Measurements from ENCODE around the gene WBP1.
A peak's percentile ranks its signal among the peaks of the same experiment; 100 is the strongest.
"Not testable (repeated sequence)": the region's sequence is repeated elsewhere in the genome, so short reads cannot be mapped to it uniquely, and the experiment has no call there.

The WBP1 gene

DNA sequence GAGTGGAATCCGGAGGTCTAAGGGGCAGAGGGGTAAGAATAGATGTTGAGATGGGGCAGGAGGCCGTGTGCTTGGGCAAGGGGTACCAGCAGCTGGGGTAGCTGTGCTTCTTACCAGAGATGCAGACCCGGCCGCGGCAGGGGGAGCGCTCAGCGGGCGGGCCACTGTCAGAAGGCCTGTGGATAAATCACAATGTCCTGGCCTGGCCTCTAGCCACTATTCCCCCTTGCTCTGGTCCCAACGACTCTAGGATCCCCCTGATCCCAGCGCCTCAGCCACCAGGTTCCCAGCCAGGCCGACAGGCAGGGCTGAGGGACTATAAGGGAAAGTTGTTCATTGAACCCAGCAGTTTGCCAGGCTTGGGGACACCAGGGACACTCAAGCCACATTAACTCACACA is 27.7 kb upstream of the WBP1 start:
- Histone ChIP-seq H3K9me3 (ENCODE audit: control insufficient read depth, insufficient read depth, low read length) (no peaks in the 10 kb centered on the region), H3K9ac (ENCODE audit: low read depth, low read length) (no peak overlapping the region), H3K4me3 (ENCODE audit: low read depth, low read length) (no peak overlapping the region), H3K4me1 (ENCODE audit: control insufficient read depth, insufficient read depth, low read length) (no peaks in the 10 kb centered on the region), H3K36me3 (ENCODE audit: control insufficient read depth, insufficient read depth, low read length) (peaks cover 53% of the 10 kb centered on the region), H3K27me3 (ENCODE audit: control insufficient read depth, insufficient read depth, low read length) (no peaks in the 10 kb centered on the region)

GRCh38 chr2:74436111-74436805 is 22.0 kb upstream of the WBP1 start:
- H3K9me3 ChIP-seq (ENCODE audit: control insufficient read depth, insufficient read depth, low read length): no peaks in the 10 kb centered on the region
- H3K27me3 ChIP-seq (ENCODE audit: control insufficient read depth, insufficient read depth, low read length): no peaks in the 10 kb centered on the region
- H3K9ac ChIP-seq (ENCODE audit: low read depth, low read length): peak overlapping the region; percentile 37
- peaks cover 17% of the 10 kb centered on the region for H3K4me1 ChIP-seq (ENCODE audit: control insufficient read depth, insufficient read depth, low read length)
- peaks cover 8% of the 10 kb centered on the region for H3K36me3 ChIP-seq (ENCODE audit: control insufficient read depth, insufficient read depth, low read length)
- peak overlapping the region; percentile 32 for H3K4me3 ChIP-seq (ENCODE audit: low read depth, low read length)

- H3K27me3 ChIP-seq (ENCODE audit: control insufficient read depth, insufficient read depth, low read length): no peaks in the 10 kb centered on the region
Measured at GRCh38 chr2:74436848-74437695, 21.2 kb upstream of the WBP1 start.

DNA sequence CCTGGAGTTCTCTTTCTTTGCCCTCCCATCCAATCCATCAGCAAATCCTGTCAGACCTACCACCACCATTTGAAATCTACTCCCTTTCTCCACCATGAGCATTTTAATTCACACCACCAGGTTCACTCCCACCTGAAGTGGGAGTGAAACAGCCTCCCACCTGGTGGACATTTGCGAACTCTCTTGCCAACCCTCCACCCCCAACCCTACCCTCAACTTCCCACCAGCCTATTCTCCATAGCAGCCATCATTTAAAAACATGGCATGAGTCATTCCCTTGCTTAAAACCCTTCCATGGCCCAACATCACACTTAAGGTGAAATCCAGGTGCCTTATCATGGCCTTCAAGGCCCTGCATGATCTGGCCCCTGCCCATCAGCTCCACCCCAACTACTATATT is 20.0 kb upstream of the WBP1 start:
- no peaks in the 10 kb centered on the region for H3K9me3 ChIP-seq (ENCODE audit: control insufficient read depth, insufficient read depth, low read length)
- H3K9ac ChIP-seq (ENCODE audit: low read depth, low read length): no peak overlapping the region
- peaks cover 3% of the 10 kb centered on the region for H3K36me3 ChIP-seq (ENCODE audit: control insufficient read depth, insufficient read depth, low read length)
- H3K27me3 ChIP-seq (ENCODE audit: control insufficient read depth, insufficient read depth, low read length): no peaks in the 10 kb centered on the region
- H3K4me3 ChIP-seq (ENCODE audit: low read depth, low read length): peak overlapping the region; percentile 3
- peaks cover 17% of the 10 kb centered on the region for H3K4me1 ChIP-seq (ENCODE audit: control insufficient read depth, insufficient read depth, low read length)

More at GRCh38 chr2:74436848-74437695, 21.2 kb upstream of the WBP1 start:
- Histone ChIP-seq H3K9me3 (ENCODE audit: control insufficient read depth, insufficient read depth, low read length) (no peaks in the 10 kb centered on the region), H3K4me3 (ENCODE audit: low read depth, low read length) (peak overlapping the region; percentile 32), H3K4me1 (ENCODE audit: control insufficient read depth, insufficient read depth, low read length) (peaks cover 17% of the 10 kb centered on the region), H3K36me3 (ENCODE audit: control insufficient read depth, insufficient read depth, low read length) (peaks cover 3% of the 10 kb centered on the region), H3K9ac (ENCODE audit: low read depth, low read length) (peak overlapping the region; percentile 37)

DNA sequence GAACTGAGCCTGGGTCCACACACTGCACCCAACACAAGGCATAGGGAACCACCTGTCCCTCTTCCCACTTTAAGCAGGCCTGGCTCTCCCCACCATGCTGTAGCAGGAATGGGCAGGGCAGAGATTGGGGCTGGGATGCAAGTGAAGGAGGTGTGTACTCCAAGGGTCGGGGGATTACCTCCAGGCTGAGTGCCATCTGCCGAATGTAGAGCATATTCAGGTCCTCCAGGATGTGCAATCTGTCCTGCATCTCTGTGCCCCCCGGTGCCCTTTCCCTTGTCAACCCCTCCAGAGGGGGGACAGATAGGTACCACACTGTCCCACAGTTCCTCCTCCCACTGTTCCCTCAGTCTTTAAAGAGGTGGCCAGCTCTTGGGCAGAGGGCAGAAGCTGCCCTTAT is 18.9 kb upstream of the WBP1 start:
- peak overlapping the region; percentile 91 for H3K4me3 ChIP-seq (ENCODE audit: low read depth, low read length)
- H3K27me3 ChIP-seq (ENCODE audit: control insufficient read depth, insufficient read depth, low read length): no peaks in the 10 kb centered on the region
- peaks cover 3% of the 10 kb centered on the region for H3K36me3 ChIP-seq (ENCODE audit: control insufficient read depth, insufficient read depth, low read length)
- H3K9me3 ChIP-seq (ENCODE audit: control insufficient read depth, insufficient read depth, low read length): no peaks in the 10 kb centered on the region
- peak overlapping the region; percentile 89 for H3K9ac ChIP-seq (ENCODE audit: low read depth, low read length)
- peaks cover 17% of the 10 kb centered on the region for H3K4me1 ChIP-seq (ENCODE audit: control insufficient read depth, insufficient read depth, low read length)

- H3K4me1 ChIP-seq (ENCODE audit: control insufficient read depth, insufficient read depth, low read length): peaks cover 17% of the 10 kb centered on the region
- H3K9me3 ChIP-seq (ENCODE audit: control insufficient read depth, insufficient read depth, low read length): no peaks in the 10 kb centered on the region
- peaks cover 2% of the 10 kb centered on the region for H3K27me3 ChIP-seq (ENCODE audit: control insufficient read depth, insufficient read depth, low read length)
- peak overlapping the region; percentile 89 for H3K9ac ChIP-seq (ENCODE audit: low read depth, low read length)
- H3K36me3 ChIP-seq (ENCODE audit: control insufficient read depth, insufficient read depth, low read length): peaks cover 3% of the 10 kb centered on the region
- peak overlapping the region; percentile 91 for H3K4me3 ChIP-seq (ENCODE audit: low read depth, low read length)
Measured at GRCh38 chr2:74439803-74440377, 18.3 kb upstream of the WBP1 start.

DNA sequence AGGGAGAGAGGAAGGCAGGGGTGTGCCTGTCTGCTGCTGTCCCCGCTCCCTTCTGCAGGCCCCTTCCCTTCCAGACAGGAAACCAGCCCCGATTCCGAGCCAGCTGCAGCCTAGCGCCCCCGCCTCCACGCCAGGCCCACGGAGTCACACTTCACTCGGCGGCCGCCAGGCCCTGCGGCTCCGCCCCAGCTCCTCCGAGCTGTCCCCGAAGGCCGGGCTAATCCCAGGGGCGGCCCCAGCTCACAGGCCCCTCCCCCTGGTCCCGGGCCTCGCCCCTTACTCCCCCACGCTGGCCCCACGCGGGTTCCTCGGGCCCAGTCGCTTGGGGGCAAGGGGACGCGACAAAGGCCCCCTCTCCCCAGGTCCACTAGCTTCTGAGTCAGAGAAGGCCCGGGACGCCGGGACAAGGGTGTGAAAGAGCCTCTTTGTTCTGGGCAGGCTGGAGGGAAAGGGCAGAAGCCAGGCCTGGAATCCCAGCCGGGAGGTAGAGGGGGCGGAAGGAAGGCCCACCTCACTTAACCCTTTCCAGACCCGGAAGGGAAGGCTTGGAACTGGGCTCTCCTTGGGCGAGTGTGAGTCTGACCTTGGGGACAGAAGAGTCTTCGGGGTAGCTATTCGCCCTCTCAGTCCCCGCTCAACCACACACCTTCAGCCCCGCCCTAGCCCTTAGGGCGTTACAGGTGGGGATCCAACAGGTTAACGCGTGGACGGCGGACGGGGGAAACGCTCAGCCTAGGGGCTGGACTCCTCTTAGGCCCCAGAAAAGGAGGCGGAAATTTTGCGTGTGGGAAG is 17.7 kb upstream of the WBP1 start:
- H3K4me1 ChIP-seq (ENCODE audit: control insufficient read depth, insufficient read depth, low read length): peaks cover 17% of the 10 kb centered on the region
- H3K27me3 ChIP-seq (ENCODE audit: control insufficient read depth, insufficient read depth, low read length): peaks cover 2% of the 10 kb centered on the region
- no peaks in the 10 kb centered on the region for H3K9me3 ChIP-seq (ENCODE audit: control insufficient read depth, insufficient read depth, low read length)
- H3K36me3 ChIP-seq (ENCODE audit: control insufficient read depth, insufficient read depth, low read length): peaks cover 3% of the 10 kb centered on the region
- peak overlapping the region; percentile 91 for H3K4me3 ChIP-seq (ENCODE audit: low read depth, low read length)
- H3K9ac ChIP-seq (ENCODE audit: low read depth, low read length): peak overlapping the region; percentile 89

DNA sequence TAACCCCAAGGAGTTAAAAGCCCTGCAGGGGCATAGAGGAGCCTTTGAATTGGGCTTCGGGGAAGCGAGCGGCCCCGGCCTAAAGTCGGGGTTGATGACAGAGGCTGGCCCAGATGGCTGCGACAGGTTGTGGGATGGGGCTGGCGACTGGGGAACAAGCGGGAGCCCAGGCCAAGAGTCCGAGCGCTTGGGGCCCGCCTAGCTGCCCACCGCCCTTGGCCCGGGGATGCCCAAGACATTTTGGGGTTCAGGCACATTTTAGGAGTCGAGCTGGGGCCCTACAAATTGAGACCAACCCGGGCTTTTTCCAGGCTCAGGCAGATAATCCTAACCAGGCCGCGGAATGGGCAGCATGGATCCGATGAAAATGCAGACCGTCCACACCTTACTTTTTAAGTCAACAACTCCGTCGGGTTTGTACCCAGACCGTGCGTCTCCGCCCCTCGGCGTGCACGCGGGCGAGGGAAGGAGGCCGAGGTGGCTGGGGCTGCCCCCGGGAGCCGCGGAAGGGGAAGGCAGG is 17.0 kb upstream of the WBP1 start:
- peak overlapping the region; percentile 91 for H3K4me3 ChIP-seq (ENCODE audit: low read depth, low read length)
- no peaks in the 10 kb centered on the region for H3K9me3 ChIP-seq (ENCODE audit: control insufficient read depth, insufficient read depth, low read length)
- no peaks in the 10 kb centered on the region for H3K36me3 ChIP-seq (ENCODE audit: control insufficient read depth, insufficient read depth, low read length)
- peaks cover 2% of the 10 kb centered on the region for H3K27me3 ChIP-seq (ENCODE audit: control insufficient read depth, insufficient read depth, low read length)
- peaks cover 17% of the 10 kb centered on the region for H3K4me1 ChIP-seq (ENCODE audit: control insufficient read depth, insufficient read depth, low read length)
- peak overlapping the region; percentile 84 for H3K9ac ChIP-seq (ENCODE audit: low read depth, low read length)

GRCh38 chr2:74441690-74442482 is 16.4 kb upstream of the WBP1 start, which contains the start of gene RTKN:
TSS of gene RTKN (minus strand) at chr2:74441937. CDS start at chr2:74441816, 121 bp downstream.
- H3K4me3 ChIP-seq (ENCODE audit: low read depth, low read length): peak within 1 kb of the TSS; percentile 91
- H3K4me1 ChIP-seq (ENCODE audit: control insufficient read depth, insufficient read depth, low read length): peaks cover 12% of the 10 kb centered on the region
- no peaks in the 10 kb centered on the region for H3K36me3 ChIP-seq (ENCODE audit: control insufficient read depth, insufficient read depth, low read length)
- no peaks in the 10 kb centered on the region for H3K9me3 ChIP-seq (ENCODE audit: control insufficient read depth, insufficient read depth, low read length)
- peaks cover 2% of the 10 kb centered on the region for H3K27me3 ChIP-seq (ENCODE audit: control insufficient read depth, insufficient read depth, low read length)
- peak within 1 kb of the TSS; percentile 84 for H3K9ac ChIP-seq (ENCODE audit: low read depth, low read length)

DNA sequence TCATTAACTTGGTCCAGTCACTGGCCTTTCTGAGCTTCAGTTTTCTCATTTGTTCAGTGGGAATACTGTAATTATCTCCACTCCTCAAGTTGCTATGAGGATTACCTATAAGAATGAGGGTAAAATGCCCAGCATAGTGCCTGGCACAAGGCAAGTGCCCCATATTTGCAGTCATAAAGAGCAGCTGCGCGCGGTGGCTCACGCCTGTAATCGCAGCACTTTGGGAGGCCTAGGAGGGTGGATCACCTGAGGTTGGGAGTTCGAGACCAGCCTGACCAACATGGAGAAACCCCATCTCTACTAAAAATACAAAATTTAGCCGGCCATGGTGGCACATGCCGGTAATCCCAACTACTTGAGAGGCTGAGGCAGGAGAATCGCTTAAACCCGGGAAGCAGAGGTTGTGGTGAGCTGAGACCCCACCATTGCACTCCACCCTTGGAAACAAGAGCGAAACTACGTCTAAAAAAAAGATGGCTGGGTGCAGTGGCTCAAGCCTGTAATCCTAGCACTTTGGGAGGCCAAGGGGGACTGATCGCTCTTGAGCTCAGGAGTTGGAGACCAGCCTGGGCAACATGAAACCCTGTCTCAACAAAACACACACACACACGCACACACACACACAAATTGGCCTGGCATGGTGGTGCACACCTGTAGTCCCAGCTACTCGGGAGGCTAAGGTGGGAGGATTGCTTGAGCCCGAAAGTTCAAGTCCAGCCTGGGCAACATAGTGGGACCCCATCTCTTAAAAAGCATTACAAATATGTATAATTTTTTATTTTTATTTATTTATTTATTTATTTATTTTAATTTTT is 15.5 kb upstream of the WBP1 start:
- not testable (repeated sequence) for H3K36me3 ChIP-seq (ENCODE audit: control insufficient read depth, insufficient read depth, low read length); H3K4me1 ChIP-seq (ENCODE audit: control insufficient read depth, insufficient read depth, low read length)
- peak overlapping the region; percentile 91 for H3K4me3 ChIP-seq (ENCODE audit: low read depth, low read length)

More for the DNA sequence above, 15.5 kb upstream of the WBP1 start:
- H3K9ac ChIP-seq (ENCODE audit: low read depth, low read length): peak overlapping the region; percentile 70
- not testable (repeated sequence) for H3K27me3 ChIP-seq (ENCODE audit: control insufficient read depth, insufficient read depth, low read length); H3K9me3 ChIP-seq (ENCODE audit: control insufficient read depth, insufficient read depth, low read length)

Data from iPS-15b (cell line).